COLO829 (cell line): ENCODE results near the gene RIIAD1.
"Not testable (repeated sequence)": the region's sequence is repeated elsewhere in the genome, so short reads cannot be mapped to it uniquely, and the experiment has no call there.

ENCODE experiments used
- DNase-seq: peaks from one replicate; pipeline ENCODE4 v3.0.0; 2012; ENCODE audit warnings: low spot score

RIIAD1 gene

DNA sequence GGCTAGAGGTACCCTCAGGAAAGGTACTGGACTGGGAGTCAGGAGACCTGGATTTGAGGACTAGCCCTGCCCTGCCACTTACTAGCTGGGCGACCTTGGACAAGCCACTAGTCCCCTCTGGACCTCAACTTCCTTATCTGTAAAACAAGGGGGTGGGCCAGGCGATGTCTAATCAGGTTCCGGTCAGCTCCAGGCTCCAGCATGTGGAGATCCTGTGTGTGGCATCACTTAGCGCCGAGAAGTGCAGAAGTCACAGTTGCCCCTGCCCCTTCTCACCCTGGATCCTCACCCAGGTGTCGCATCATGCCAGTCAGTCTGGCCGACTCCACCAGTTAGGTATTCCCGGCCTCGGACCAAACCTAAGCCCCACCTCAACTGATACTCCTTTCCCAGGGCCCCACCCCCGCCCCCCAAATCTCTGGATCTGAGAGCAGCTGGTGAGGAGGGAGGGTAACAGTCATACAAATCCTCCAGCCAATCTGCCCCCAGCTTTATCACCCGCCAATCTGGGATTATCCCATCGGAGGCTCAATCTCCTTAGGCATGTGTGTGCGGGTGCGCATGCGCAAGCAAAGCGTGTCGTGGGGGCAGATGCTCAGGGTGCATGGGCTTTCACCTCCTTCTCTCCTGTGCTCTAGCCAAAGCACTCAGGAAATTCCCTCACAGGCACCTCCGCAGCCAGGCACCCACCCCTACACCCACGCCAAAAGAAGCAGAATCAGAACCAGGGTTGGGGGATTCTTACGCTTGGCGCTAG lies 10.1 kb upstream of the RIIAD1 start:
- no peak for DNase-seq

DNA sequence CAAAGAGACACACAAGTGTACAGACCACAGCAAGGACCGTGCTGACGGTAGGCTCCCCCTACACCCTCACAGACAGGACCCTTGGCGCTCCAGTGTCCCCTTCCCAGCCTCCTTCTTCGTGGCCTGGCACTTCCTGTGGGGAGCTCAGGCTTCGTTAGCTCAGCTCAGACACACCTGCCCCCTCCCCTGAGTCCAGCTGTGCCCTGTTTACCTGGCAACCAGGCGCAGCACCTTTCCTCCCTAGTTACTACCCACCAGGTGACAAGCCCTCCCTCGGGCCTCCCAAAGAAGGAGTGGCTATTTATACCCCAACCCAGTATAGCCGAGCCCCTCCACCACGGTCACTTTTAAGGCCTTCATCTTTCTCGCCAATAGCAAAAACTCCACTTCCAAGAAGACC lies 9.4 kb upstream of the RIIAD1 start:
- no peak for DNase-seq

DNA sequence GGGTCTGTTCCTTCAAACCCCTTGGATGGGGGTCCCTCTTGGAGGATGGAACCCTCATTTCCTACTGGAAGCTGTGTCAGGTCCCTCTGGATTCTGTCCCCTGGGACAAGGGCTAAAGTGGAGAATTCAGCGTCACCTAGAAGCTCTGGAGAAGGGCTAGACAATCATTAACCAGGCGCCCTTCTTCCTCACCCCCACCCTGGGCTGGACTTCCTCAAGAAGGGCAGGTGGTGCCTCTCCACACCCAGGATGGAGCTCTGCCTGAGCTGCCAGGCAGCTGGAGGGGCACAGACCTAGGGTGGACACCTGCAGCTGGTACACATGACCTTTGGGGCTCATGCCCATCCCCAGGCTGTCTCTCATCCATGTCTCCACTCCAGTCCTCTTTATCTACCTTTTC lies 8.3 kb upstream of the RIIAD1 start:
- DNase-seq: no peak

DNA sequence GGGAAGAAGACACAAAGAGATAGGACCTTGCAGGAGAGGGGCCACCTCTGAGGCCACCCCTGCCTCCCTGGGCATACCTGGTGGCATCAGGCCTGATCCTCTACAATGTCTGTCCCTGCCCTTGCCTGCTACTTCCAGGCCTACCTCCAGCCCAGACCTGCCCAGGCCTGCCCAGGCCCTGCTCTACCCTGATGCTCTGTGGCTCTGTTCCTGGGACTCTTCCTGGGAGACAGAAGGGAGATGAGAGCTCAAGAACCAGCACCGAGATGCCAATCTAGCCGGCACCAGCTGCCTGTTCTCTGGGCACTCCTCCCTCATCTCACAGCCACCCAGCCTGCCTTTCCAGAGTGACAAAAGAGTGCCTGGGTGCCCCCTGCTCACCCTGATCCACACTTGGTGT lies 7.4 kb upstream of the RIIAD1 start:
- no peak for DNase-seq

DNA sequence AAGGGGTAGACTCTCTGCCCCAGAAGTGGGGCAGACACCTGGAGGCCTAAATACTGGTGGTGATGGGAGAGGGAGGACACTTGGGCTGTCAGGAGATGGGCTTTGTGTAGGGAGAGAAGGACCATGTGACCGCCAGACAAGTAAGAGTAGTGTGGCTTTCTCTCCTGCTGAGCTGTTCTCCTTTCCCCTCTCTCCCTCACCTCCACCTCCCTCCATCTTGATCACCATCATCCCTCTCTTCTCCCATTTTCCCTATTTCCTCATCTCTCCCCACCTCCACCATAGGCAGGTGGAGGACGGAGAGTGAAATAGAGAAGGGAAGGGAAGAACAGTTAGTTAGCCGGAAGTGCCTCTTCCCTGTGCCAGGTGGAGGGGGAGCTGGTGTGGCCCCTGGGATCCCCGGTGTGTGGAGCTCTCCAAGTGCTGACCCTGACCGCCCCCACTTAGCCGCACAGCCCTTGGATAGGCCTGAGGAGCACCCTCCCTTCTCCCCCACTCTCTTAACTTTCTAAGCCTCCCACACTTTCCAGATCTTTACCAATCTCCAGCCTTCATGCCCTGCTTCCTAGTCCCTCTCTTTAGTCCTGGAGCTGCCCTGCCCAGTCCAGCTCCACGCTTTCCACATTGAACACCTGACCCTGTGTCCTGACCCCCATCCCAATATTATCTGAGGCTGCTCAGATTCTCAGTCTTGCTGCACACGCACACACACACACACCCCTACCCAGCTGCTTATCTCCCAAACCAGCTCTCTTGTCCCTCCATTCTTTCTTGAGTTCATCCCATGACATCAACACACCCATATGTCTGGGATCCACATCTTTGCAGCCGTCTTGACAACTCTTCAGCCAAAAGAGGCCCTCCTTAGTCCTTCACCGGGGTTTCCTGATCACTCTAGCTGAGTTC lies 6.2 kb upstream of the RIIAD1 start:
- DNase-seq: no peak

DNA sequence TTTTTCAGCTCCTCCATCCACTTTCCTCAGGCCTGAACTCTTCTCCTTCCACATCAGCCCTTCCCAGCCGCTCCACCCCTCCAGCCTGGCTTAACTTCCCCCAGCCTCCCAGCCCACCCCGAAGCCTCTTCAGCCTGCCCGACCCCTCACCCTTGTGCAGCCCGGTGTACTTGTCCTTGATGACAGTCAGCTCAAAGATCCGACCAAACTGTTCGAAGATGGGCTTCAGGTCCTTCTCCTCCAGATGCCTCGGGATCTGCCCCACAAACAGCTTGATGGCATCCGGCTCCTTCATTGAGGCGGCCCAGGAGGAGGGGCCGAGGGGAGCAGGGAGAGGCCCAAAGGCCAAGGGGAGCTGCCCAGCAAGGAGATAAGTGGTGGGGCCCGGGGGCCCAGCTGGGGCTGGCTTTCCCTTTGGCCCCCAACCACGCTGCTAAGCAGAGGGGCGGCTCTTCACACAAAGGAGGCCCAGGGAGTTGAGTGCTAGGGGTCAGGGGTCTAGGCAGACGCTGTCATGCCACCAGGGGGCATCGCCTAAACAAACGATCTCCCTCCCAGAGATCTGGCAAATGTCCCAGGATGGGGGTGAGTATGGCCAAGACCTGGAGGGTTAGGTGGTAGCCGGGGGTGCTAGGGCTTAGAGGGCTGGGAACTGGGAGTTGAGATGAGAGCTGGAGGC lies 5.5 kb upstream of the RIIAD1 start:
- DNase-seq: no peak

DNA sequence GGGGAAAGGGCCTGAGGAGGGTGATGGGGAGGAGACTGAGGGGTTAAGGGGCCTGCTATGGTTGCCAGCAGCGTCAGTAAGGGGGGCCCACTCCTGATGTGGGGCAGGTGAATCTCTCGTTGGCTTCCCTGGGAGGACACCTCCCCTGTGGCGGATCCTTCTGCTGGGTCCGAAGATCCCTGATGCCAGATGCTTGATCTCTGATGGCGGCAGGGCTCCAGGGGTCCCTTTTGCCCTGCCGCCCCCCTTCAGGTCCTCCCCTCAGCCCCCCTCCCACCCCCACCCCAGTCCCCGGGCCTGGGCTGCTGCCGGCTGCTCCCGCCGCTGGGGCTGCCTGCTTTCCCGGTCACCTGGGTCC lies 4.9 kb upstream of the RIIAD1 start:
- DNase-seq: no peak

DNA sequence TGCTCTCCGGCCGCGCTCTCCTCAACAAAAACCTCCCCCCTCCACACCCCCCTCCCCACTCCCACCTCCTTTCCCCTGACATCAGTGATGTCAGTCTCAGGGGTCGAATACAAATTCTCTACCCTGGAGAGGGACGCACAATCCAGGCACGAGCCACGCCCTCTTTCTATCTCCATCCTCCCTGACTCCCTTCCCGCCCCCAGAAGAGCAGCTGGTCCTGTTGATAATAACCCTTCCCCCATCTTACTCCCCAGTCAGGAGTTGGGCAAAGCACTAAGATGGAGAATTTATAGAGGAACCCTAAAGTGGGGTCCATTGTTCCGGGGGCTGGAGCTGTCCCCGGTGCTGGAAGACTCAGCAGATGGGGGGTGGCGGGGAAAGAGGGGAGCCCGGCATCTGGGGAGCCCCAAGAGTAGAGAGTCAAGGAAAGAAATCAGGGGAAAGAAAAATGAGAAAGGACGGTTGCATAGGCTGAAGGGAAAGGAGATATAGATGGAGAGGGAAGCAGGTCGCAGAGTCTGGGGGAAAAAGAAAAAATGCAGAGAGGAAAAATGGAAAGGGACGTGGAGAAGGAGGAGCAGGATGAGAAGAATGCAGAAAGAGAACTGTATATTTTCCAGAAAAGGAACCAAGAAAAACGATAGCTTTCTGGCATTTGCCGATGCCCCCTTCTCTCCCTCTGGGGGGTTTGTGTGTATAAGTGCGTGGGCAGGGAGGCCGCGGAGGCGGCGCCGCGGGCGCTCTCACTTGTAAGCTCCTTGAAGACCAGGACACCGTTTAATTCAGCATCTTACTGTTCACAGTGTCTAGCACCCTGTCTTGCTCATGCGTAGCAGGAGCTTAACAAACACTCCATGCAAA lies 4.3 kb upstream of the RIIAD1 start, which contains the start of gene CELF3:
Gene CELF3 (minus strand): TSS at position 33 of the 861 bp plus-strand sequence. CDS start 783 bp downstream, outside the sequence.
- DNase-seq: peak; percentile 35

DNA sequence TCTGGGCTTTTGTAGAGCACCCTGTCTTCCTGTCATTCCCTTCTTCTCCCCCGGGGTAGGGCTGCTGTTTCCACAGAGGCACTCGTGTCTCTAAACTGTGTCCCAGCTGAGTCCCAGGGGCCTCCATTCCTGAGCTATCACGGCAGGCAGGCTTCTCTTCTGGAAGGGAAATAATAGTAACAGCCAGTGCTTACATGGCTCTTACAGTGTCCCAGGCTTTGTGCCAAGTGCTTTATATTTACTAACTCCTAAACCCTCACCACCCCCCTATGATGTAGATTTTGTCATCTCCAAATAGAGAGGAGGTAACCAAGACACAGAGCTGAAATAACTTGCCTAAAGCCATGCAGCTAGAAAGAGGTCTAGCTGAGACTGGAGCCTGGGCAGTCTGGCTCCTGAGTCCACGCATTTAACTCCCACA lies 3.3 kb upstream of the RIIAD1 start:
- no peak for DNase-seq

DNA sequence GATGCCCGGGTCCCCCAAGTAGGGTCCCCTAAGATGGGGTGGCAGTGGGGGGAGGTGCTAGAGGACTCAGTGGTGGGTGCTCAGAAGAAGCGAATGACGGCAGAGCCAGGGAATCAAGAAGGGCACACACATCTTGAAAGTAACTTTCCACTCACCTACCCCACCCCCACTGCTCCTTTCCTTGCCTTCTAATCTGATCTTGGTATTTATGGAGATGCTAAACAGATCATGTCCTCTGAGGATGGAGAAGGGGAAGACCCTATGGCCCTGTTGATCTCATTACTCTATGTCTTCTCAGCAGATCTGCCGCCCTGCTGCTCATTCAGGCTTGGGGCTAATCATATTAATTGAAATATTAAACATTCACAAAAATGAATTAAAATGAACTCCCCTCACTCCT lies 2.7 kb upstream of the RIIAD1 start:
- DNase-seq: no peak

DNA sequence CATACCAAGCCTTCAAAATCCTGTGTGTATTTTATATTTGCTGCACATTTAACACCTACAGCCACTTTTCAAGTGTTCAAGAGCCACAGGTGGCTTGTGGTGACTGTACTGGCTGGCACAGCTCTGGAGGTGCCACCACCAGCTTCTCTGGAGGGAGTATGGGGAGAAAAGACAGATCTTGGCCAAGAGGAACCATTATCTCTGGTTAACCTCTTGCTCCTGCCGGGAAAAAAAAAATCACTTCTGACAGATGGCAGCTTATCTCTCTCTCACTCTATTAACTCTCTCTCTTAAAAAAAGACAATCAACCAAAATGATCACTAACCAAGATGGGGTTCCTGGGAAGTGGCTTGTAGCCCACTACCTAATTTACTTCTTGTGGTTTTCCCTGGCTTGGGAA lies 1.2 kb upstream of the RIIAD1 start:
- DNase-seq: no peak

DNA sequence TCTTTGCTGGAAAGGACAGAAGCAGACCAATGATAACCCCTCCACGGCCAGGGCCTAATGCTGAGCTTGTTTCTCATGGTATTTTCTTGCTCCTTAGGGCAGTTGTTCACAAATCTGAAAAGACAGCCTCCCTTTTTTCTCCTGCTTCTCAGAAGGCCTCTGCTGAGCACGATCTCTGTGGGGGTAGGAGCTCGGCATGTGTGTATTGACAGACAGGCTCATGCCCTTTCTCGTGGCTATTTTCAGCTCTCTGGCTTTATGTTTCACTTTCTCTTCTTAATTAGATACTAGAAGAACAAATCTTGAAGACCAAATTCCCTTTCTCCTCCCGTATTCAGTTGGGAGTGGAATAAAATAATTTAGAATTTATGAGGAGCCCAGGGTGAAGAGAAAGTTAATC lies 768 bp upstream of the RIIAD1 start:
- DNase-seq: no peak

DNA sequence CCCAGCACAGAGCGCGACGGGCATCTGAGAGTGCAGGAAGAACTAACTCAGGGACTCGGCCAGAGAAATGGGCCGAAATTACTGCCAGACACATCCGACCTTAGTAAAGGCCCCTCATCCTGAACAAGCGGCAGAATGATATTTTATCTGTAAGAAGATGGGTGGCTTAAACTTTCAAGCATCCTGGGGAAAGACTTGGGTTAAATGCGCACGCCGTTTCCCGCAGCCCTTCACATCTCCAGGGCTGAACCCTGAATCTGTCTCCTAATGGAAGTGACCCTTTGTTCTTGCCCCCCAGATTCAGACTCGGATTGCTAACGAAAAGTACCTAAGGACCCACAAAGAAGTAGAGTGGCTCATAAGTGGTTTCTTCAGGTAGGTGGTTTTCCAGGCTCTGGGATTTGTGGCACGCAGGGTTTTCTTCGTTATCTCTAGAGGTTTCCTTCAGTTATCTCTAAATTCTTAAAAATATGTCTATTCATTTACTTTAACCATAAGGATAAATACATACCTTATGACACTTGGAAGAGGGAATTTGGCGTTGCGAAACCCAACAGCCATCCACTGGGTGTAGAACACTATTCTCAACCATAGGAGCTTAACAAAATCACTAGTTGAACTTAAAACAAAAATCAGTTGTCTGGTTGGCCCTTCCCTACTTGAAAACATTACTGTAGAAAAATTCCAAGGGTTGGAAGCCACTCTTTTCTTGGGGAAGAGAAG lies 627 bp downstream of the RIIAD1 start:
- DNase-seq: no peak

DNA sequence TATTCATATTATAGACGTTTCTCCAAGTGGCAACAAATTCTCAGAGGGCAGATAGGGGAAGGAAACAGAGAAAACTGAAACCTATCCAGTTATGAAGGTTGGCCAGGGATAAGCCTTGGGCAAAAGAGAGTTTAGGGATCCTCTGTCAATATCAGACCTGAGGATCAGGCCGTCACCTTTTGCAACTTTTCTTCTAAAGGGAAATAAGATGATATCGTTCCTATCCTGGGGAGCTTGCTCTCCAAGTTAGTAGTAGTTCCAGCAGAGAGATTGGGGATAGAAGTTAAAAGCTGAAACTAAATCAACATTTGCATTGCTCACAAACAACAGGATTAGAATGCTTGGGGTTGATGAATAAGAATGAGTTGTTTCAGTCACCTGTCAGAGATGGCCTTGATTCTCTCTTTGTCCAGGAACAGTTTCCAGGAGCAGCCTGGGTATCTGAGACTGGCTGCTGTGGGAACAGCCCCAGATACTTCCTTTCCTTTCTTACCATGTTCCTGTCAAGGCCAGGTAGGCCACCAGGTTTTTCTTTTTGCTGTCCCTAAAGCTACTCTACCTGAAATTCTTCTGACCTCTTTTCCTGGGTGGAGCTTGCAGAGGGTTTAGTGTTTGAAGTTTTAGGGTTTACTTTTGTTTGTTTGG lies 2.5 kb downstream of the RIIAD1 start:
- no peak for DNase-seq

DNA sequence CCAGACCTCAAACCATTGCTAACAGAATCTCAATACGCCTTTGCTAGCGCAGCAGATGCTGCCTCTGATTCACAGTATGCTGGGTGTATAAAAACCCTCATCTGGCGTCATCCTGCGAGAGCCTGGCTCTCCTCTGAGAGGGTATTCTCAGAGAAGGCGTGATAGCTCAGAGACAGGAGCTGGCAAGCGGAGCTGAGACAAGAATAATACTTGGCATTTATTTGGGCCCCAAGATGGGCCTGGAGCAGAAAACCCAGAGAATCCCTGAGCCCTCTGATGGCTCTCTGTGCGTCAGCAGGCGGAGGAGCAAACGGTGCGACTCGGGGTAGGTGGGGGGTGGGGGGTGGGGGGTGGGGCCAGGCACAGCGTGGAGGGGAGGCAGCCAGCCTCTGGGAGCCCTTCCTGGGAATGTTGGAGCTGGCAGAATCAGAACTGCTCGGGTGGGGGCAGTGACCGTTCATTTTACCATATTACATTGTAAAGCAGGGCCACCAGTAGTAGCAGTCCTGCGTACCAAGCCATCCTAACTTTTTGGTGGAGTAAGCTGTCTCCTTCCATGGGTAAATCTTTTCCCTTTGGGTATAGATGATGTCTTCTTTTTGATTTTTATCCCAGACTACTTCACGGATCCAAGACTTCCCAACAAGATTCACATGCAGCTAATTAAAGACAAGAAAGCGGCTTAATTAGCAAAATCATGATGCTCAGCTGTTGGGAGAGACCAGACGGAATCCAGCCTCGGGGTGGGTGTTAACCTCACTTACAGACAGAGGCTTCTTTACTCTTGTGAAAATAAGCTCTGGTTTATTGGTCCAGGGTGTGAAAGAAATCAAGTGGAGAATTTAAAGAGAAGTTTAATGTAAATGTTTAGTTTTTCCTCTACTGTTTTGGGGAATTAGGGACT lies 7.1 kb downstream of the RIIAD1 start:
- no peak for DNase-seq

DNA sequence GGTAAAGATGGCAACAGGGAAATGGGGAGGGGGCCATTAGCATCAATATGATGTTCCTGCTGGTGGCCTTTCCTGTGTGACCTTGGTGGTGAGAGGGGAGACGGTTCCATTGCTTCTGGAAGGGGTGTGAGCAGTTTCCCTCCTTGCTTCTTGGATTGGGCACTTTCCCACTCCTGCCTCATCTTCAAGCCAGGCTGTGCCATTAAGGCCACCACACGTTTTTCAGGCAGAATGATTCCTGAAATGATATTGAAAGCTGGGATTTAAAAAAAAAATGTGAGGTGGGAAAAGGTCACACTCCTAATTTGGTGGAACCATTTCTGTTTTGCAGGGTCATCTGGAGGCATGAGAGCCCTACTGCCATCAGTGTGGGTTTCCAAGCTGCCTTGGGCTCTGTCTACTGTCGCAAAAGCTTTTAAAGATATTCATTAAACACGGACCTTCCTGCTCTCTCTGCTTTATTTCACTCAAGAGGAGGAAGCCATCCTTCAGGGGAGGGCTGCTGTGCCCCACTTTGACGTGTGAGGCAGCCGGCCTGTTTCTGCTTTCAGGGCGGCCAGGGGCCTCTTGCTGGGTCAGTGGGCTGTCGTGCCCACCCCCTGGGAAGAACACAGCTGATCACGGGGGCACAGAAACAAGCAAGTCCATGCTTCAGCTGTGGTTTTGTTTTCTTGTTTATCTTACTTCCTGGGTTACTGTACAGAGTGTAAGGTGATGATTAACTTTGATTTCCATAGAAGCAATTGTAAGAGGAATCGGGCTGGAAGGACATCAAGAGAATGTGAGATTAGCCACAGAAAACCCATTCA lies 8.0 kb downstream of the RIIAD1 start:
- no peak for DNase-seq

DNA sequence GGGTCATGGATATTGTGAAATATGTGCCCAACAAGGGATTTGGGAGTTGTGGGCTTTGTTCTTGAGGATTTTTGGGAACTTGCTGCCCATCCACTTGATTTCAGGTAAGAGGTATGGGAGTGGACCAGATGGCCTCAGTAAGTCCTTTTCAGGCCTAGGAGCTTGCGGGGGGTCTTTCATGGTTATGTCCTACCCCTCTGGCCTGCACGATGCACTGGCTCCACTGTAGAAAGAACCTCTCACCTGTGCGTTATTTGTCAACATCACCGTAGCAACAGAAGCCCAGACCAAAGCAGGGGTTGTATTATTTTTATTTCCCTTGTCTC lies 8.6 kb downstream of the RIIAD1 start:
- no peak for DNase-seq

DNA sequence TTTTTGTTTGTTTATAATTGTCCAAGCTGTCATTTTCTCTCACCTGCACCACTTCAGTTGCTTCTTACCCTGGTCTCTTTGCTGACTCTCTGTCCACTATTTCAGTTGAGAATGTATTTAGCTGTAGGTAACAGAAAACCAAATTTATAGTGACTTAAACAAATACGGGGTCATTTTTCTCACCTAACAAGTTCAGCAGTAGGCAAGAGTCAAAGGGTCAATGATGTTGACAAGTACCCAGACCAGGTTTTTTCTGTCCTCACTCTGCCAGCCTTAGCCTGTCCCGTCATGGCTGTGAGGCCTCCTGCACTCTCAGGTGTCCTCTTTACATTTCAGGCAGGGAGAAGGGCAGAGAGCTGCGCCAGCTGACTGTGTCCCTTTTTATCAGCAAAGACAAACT lies 11.8 kb downstream of the RIIAD1 start:
- no peak for DNase-seq

DNA sequence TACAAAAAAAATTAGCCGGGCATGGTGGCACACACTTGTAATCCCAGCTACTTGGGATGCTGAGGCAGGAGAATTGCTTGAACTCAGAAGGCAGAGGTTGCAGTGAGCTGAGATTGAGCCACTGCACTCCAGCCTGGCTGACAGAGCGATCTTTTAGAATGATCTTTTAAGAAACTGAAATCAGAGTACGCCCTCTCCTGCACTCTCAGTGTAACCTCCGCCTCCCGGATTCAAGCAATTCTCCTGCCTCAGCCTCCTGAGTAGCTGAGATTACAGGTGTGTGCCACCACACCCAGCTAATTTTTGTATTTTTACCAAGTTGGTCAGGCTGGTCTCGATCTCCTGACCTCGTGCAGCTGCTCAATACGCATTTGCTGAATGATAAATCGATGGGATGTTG lies 12.7 kb downstream of the RIIAD1 start:
- DNase-seq: not testable (repeated sequence)
